HG03342 (cell line): ENCODE data around the gene KCNK1.

Experiments used
- ATAC-seq: cut with Tn5 transposase; IDR thresholded peaks from one replicate; pipeline ENCODE4 v1.9.1; 2021; ENCODE audit warnings: mild to moderate bottlenecking, moderate library complexity; ENCODE audit not compliant: unreplicated experiment

KCNK1 gene

GRCh38 chr1:233635765-233636502, 22.0 kb downstream of the KCNK1 start:
- ATAC-seq, result no peak

GRCh38 chr1:233636503-233636877, 22.6 kb downstream of the KCNK1 start:
- no peak for ATAC-seq

GRCh38 chr1:233638513-233638912, 24.6 kb downstream of the KCNK1 start:
- ATAC-seq, result no peak

GRCh38 chr1:233639611-233640010, 25.7 kb downstream of the KCNK1 start:
- no peak for ATAC-seq

- no peak for ATAC-seq
Observed at GRCh38 chr1:233640179-233640578, 26.3 kb downstream of the KCNK1 start.

- ATAC-seq, result no peak
Observed at GRCh38 chr1:233641029-233641428, 27.1 kb downstream of the KCNK1 start.

GRCh38 chr1:233647073-233647472, 33.2 kb downstream of the KCNK1 start:
- ATAC-seq, result no peak

- ATAC-seq, result no peak
Observed at GRCh38 chr1:233647636-233648035, 33.7 kb downstream of the KCNK1 start.

- ATAC-seq, result no peak
Observed at GRCh38 chr1:233651061-233651460, 37.2 kb downstream of the KCNK1 start.

GRCh38 chr1:233651563-233652233, 37.8 kb downstream of the KCNK1 start:
- no peak for ATAC-seq

- no peak for ATAC-seq
Observed at GRCh38 chr1:233652526-233652925, 38.6 kb downstream of the KCNK1 start.

GRCh38 chr1:233654658-233655280, 40.9 kb downstream of the KCNK1 start:
- no peak for ATAC-seq

- ATAC-seq, result no peak
Observed at GRCh38 chr1:233655301-233655740, 41.4 kb downstream of the KCNK1 start.

- ATAC-seq, result no peak
Observed at GRCh38 chr1:233656032-233656635, 42.2 kb downstream of the KCNK1 start.

GRCh38 chr1:233656687-233657086, 42.8 kb downstream of the KCNK1 start:
- no peak for ATAC-seq

GRCh38 chr1:233657466-233657865, 43.6 kb downstream of the KCNK1 start:
- ATAC-seq, result no peak

GRCh38 chr1:233659495-233659894, 45.6 kb downstream of the KCNK1 start:
- no peak for ATAC-seq

- ATAC-seq, result no peak
Observed at GRCh38 chr1:233661376-233662159, 47.7 kb downstream of the KCNK1 start.

- no peak for ATAC-seq
Observed at GRCh38 chr1:233662575-233663304, 48.8 kb downstream of the KCNK1 start.

GRCh38 chr1:233664253-233664652, 50.3 kb downstream of the KCNK1 start:
- no peak for ATAC-seq
